ENCODE measurements around the gene GLOD5. TPM values are rescaled to one million over a fixed set of nuclear protein-coding genes. Genes with fewer than 3 reads are reported as not detected.

Gene GLOD5
- total and polyA plus RNA-seq, 2 experiments from 2014 or later, result not detected

GRCh38 chrX:48801280-48802088 is 39.9 kb downstream of the GLOD5 start, which contains the start of gene HDAC6:
TSS of gene HDAC6 (plus strand) at chrX:48802067. CDS start at chrX:48802693, 626 bp downstream.
- peak; percentile 96 to 99 for DNase-seq (ENCODE audit: low read depth in 1 of 2, low spot score in 1 of 2)
- TF ChIP-seq, protein P1, sequence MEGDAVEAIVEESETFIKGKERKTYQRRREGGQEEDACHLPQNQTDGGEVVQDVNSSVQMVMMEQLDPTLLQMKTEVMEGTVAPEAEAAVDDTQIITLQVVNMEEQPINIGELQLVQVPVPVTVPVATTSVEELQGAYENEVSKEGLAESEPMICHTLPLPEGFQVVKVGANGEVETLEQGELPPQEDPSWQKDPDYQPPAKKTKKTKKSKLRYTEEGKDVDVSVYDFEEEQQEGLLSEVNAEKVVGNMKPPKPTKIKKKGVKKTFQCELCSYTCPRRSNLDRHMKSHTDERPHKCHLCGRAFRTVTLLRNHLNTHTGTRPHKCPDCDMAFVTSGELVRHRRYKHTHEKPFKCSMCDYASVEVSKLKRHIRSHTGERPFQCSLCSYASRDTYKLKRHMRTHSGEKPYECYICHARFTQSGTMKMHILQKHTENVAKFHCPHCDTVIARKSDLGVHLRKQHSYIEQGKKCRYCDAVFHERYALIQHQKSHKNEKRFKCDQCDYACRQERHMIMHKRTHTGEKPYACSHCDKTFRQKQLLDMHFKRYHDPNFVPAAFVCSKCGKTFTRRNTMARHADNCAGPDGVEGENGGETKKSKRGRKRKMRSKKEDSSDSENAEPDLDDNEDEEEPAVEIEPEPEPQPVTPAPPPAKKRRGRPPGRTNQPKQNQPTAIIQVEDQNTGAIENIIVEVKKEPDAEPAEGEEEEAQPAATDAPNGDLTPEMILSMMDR (IDR thresholded peaks at IDR 0.05; ENCODE audit: low read depth, low read length), result no peak
- Histone ChIP-seq H3K9me3 (ENCODE audit: low read depth) (no peaks in the 10 kb centered on the region), H3K27ac (peak within 1 kb of the TSS; percentile 100), H3K4me3 (peak within 1 kb of the TSS; percentile 61), H3K27me3 (no peaks in the 10 kb centered on the region), H3K36me3 (no peaks in the 10 kb centered on the region), H3K4me1 (ENCODE audit: low read depth) (peaks cover 5% of the 10 kb centered on the region)

DNA sequence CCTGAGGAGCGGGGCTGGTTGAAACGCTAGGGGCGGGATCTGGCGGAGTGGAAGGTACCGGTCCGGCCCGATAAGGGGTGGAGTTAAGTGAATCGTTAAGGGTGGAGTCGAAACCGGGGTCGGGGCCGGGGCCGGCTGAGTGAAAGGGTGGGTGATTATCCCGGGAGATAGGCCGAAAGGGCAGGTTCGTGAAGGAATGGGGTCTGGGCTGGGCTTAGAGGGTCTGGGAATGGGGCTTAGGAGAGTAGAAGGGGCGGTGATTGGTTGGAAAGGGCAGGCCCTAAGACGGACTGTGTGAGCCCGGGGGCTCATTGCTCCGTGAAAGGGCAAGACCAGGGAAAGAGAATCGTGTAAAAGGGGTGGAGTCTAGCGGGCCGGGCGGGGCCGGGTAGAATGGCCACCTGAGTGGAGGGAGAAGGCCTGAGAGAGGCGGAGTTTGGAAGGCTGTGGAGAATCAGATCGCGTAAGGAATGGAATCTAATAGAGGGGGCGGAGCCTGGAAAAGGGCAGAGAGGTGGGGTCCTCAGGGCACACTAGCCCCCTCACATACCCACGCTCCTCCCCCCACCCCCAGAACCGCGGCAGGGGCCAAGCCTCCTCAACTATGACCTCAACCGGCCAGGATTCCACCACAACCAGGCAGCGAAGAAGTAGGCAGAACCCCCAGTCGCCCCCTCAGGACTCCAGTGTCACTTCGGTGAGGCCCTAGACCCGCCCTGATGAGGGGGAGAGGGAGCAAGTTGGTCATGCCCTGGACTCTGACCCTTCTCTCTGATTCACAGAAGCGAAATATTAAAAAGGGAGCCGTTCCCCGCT is 40.8 kb downstream of the GLOD5 start:
- Histone ChIP-seq H3K27me3 (no peaks in the 10 kb centered on the region), H3K9me3 (ENCODE audit: low read depth) (no peaks in the 10 kb centered on the region), H3K36me3 (no peaks in the 10 kb centered on the region), H3K4me3 (peak overlapping the region; percentile 61), H3K27ac (peak overlapping the region; percentile 100), H3K4me1 (ENCODE audit: low read depth) (peaks cover 5% of the 10 kb centered on the region)
- peak; percentile 85 to 86 for DNase-seq (ENCODE audit: low read depth in 1 of 2, low spot score in 1 of 2)
- TF ChIP-seq, protein P1 (IDR thresholded peaks at IDR 0.05; ENCODE audit: low read depth, low read length), result no peak

GRCh38 chrX:48802905-48803200 is 41.3 kb downstream of the GLOD5 start:
- no peaks in the 10 kb centered on the region for H3K9me3 ChIP-seq (ENCODE audit: low read depth)
- H3K4me3 ChIP-seq, result peak overlapping the region; percentile 61
- no peaks in the 10 kb centered on the region for H3K27me3 ChIP-seq
- H3K27ac ChIP-seq, result peak overlapping the region; percentile 100
- no peak for DNase-seq (ENCODE audit: low read depth in 1 of 2, low spot score in 1 of 2)
- no peaks in the 10 kb centered on the region for H3K36me3 ChIP-seq
- H3K4me1 ChIP-seq (ENCODE audit: low read depth), result peaks cover 5% of the 10 kb centered on the region
- TF ChIP-seq, protein P1 (IDR thresholded peaks at IDR 0.05; ENCODE audit: low read depth, low read length), result no peak

GRCh38 chrX:48806081-48806480 is 44.5 kb downstream of the GLOD5 start:
- Histone ChIP-seq H3K4me3 (no peak overlapping the region), H3K27ac (no peak overlapping the region), H3K9me3 (ENCODE audit: low read depth) (no peaks in the 10 kb centered on the region), H3K4me1 (ENCODE audit: low read depth) (peaks cover 5% of the 10 kb centered on the region), H3K27me3 (no peaks in the 10 kb centered on the region), H3K36me3 (no peaks in the 10 kb centered on the region)
- TF ChIP-seq, protein P1 (IDR thresholded peaks at IDR 0.05; ENCODE audit: low read depth, low read length), result no peak
- no peak for DNase-seq (ENCODE audit: low read depth in 1 of 2, low spot score in 1 of 2)

GRCh38 chrX:48813644-48814043 is 52.1 kb downstream of the GLOD5 start:
- H3K27me3 ChIP-seq, result no peaks in the 10 kb centered on the region
- H3K4me3 ChIP-seq, result no peak overlapping the region
- TF ChIP-seq, protein P1 (IDR thresholded peaks at IDR 0.05; ENCODE audit: low read depth, low read length), result no peak
- H3K9me3 ChIP-seq (ENCODE audit: low read depth), result no peaks in the 10 kb centered on the region
- H3K4me1 ChIP-seq (ENCODE audit: low read depth), result no peaks in the 10 kb centered on the region
- no peak for DNase-seq (ENCODE audit: low read depth in 1 of 2, low spot score in 1 of 2)
- no peak overlapping the region for H3K27ac ChIP-seq
- peaks cover 3% of the 10 kb centered on the region for H3K36me3 ChIP-seq
